Activated naive CD4-positive, alpha-beta T cell treated with anti-CD3 and anti-CD28 coated beads, Interleukin-2, amount 10 ng/mL, durations not matched to agents 7 days and 5 days (primary cell): ENCODE data around the gene AGRN.

Source experiments
- CTCF ChIA-PET: fragments of 350-600 bp; sonication (Branson Sonifier 250); formaldehyde crosslinking; loops from one replicate; lab custom pipeline; 2021; ENCODE audit warnings: antibody characterized with exemption; lab: Charles Lee
- DNase-seq: peaks from one replicate; pipeline ENCODE4 v3.0.0-alpha.2; 2020
- H3K27ac Mint-ChIP-seq: one replicate; pipeline ENCODE4 v1.8.0; 2021; ENCODE audit warnings: mild to moderate bottlenecking, moderate library complexity, mixed read lengths
- H3K27me3 Mint-ChIP-seq: one replicate; pipeline ENCODE4 v1.8.0; 2021; ENCODE audit warnings: mild to moderate bottlenecking, mixed read lengths
- H3K36me3 Mint-ChIP-seq: one replicate; pipeline ENCODE4 v1.8.0; 2021; ENCODE audit warnings: mixed read lengths
- H3K4me1 Mint-ChIP-seq: one replicate; pipeline ENCODE4 v1.8.0; 2021; ENCODE audit warnings: mixed read lengths
- H3K4me3 Mint-ChIP-seq: one replicate; pipeline ENCODE4 v1.8.0; 2021; ENCODE audit warnings: mild to moderate bottlenecking, moderate library complexity, mixed read lengths
- H3K9me3 Mint-ChIP-seq: one replicate; pipeline ENCODE4 v1.8.0; 2021; ENCODE audit warnings: mixed read lengths

AGRN gene

GRCh38 chr1:1066403-1067283 lies 46.7 kb downstream of the AGRN start:
- DNase-seq = no peak
- H3K9me3 Mint-ChIP-seq = no peaks in the 10 kb centered on the region

GRCh38 chr1:1067284-1067859 lies 47.5 kb downstream of the AGRN start:
- peak overlapping the region; percentile 21 for H3K4me3 Mint-ChIP-seq
- no peak overlapping the region for H3K27ac Mint-ChIP-seq
- CTCF ChIA-PET = no interaction called here
- DNase-seq = no peak
- H3K9me3 Mint-ChIP-seq = no peaks in the 10 kb centered on the region
- peaks cover 19% of the 10 kb centered on the region for H3K27me3 Mint-ChIP-seq
- H3K4me1 Mint-ChIP-seq = peaks cover 33% of the 10 kb centered on the region
- no peaks in the 10 kb centered on the region for H3K36me3 Mint-ChIP-seq

More at GRCh38 chr1:1066403-1067283, 46.7 kb downstream of the AGRN start:
- Mint-ChIP-seq H3K4me3 (no peak overlapping the region), H3K27ac (no peak overlapping the region), H3K27me3 (peaks cover 25% of the 10 kb centered on the region), H3K4me1 (peaks cover 39% of the 10 kb centered on the region), H3K36me3 (no peaks in the 10 kb centered on the region)
- CTCF ChIA-PET = no interaction called here

- CTCF ChIA-PET = no interaction called here
- DNase-seq = no peak
- H3K4me3 Mint-ChIP-seq = peak overlapping the region; percentile 78
- H3K9me3 Mint-ChIP-seq = no peaks in the 10 kb centered on the region
- no peaks in the 10 kb centered on the region for H3K36me3 Mint-ChIP-seq
- H3K27ac Mint-ChIP-seq = peak overlapping the region; percentile 60
- H3K27me3 Mint-ChIP-seq = peaks cover 18% of the 10 kb centered on the region
- H3K4me1 Mint-ChIP-seq = peaks cover 28% of the 10 kb centered on the region
Observed at GRCh38 chr1:1067860-1068516, 48.1 kb downstream of the AGRN start.

- DNase-seq = peak; percentile 78
- CTCF ChIA-PET = no interaction called here
- Mint-ChIP-seq H3K4me3 (peak overlapping the region; percentile 78), H3K9me3 (no peaks in the 10 kb centered on the region), H3K4me1 (peaks cover 24% of the 10 kb centered on the region), H3K36me3 (no peaks in the 10 kb centered on the region), H3K27me3 (peaks cover 16% of the 10 kb centered on the region), H3K27ac (peak overlapping the region; percentile 82)
Observed at GRCh38 chr1:1068517-1069055, 48.7 kb downstream of the AGRN start.

GRCh38 chr1:1069056-1069710 lies 49.3 kb downstream of the AGRN start:
- Mint-ChIP-seq H3K27ac (peak overlapping the region; percentile 82), H3K9me3 (no peaks in the 10 kb centered on the region), H3K4me3 (peak overlapping the region; percentile 78), H3K27me3 (peaks cover 16% of the 10 kb centered on the region), H3K36me3 (no peaks in the 10 kb centered on the region), H3K4me1 (peaks cover 21% of the 10 kb centered on the region)
- peak; percentile 90 for DNase-seq
- CTCF ChIA-PET = no interaction called here

- H3K27ac Mint-ChIP-seq = no peak overlapping the region
- peaks cover 17% of the 10 kb centered on the region for H3K4me1 Mint-ChIP-seq
- H3K4me3 Mint-ChIP-seq = peak overlapping the region; percentile 38
- CTCF ChIA-PET = no interaction called here
- H3K27me3 Mint-ChIP-seq = peaks cover 21% of the 10 kb centered on the region
- no peaks in the 10 kb centered on the region for H3K36me3 Mint-ChIP-seq
- H3K9me3 Mint-ChIP-seq = no peaks in the 10 kb centered on the region
- no peak for DNase-seq
Observed at GRCh38 chr1:1069711-1070676, 50.1 kb downstream of the AGRN start.

- Mint-ChIP-seq H3K27ac (no peak overlapping the region), H3K27me3 (peaks cover 22% of the 10 kb centered on the region), H3K4me1 (peaks cover 11% of the 10 kb centered on the region), H3K4me3 (no peak overlapping the region), H3K36me3 (no peaks in the 10 kb centered on the region), H3K9me3 (no peaks in the 10 kb centered on the region)
- DNase-seq = no peak
- CTCF ChIA-PET = interaction anchor here (1.0 kb wide), 1 partner anchor 9 kb away, joined by 3 read pairs; no protein-coding TSS in a partner anchor
Observed at GRCh38 chr1:1071486-1072298, 51.8 kb downstream of the AGRN start.

- DNase-seq = no peak
- CTCF ChIA-PET = interaction anchor here (1.0 kb wide), 1 partner anchor 10 kb away, joined by 3 read pairs; no protein-coding TSS in a partner anchor
- Mint-ChIP-seq H3K36me3 (no peaks in the 10 kb centered on the region), H3K4me3 (no peak overlapping the region), H3K27me3 (peaks cover 22% of the 10 kb centered on the region), H3K27ac (no peak overlapping the region), H3K4me1 (peaks cover 11% of the 10 kb centered on the region), H3K9me3 (no peaks in the 10 kb centered on the region)
Observed at GRCh38 chr1:1072299-1072848, 52.5 kb downstream of the AGRN start.

- no peak overlapping the region for H3K27ac Mint-ChIP-seq
- peaks cover 9% of the 10 kb centered on the region for H3K4me1 Mint-ChIP-seq
Observed at GRCh38 chr1:1072849-1073742, 53.2 kb downstream of the AGRN start.

GRCh38 chr1:1073743-1074587 lies 54.0 kb downstream of the AGRN start, which contains the start of gene RNF223:
Gene RNF223, minus strand, starts transcription at chr1:1074306. Its CDS starts 1,740 bp downstream, at chr1:1072566.
- Mint-ChIP-seq H3K27me3 (peaks cover 22% of the 10 kb centered on the region), H3K9me3 (no peaks in the 10 kb centered on the region), H3K36me3 (no peaks in the 10 kb centered on the region), H3K4me1 (peaks cover 5% of the 10 kb centered on the region), H3K27ac (no peak within 1 kb of the TSS), H3K4me3 (no peak within 1 kb of the TSS)
- CTCF ChIA-PET = interaction anchor here (1.4 kb wide), 1 partner anchor 10 kb away, joined by 3 read pairs; no protein-coding TSS in a partner anchor
- no peak for DNase-seq

More at GRCh38 chr1:1072849-1073742, 53.2 kb downstream of the AGRN start:
- no peak for DNase-seq
- CTCF ChIA-PET = interaction anchor here (1.0 kb wide), 1 partner anchor 11 kb away, joined by 3 read pairs; no protein-coding TSS in a partner anchor
- no peak overlapping the region for H3K4me3 Mint-ChIP-seq
- H3K9me3 Mint-ChIP-seq = no peaks in the 10 kb centered on the region
- H3K27me3 Mint-ChIP-seq = peaks cover 22% of the 10 kb centered on the region
- H3K36me3 Mint-ChIP-seq = no peaks in the 10 kb centered on the region
